ENCODE measurements around the gene PPP1R12C.

- TF ChIP-seq CTCF (IDR thresholded peaks at IDR 0.05) (no peak), POLR2A (IDR thresholded peaks at IDR 0.05) (no peak), EP300 (IDR thresholded peaks at IDR 0.05) (no peak)
Observed at GRCh38 chr19:55042688-55043087, 74.7 kb downstream of the PPP1R12C start.

Measured in tibial nerve (tissue), 4 donors.